Activated naive CD4-positive, alpha-beta T cell treated with anti-CD3 and anti-CD28 coated beads, Interleukin-2, amount 10 ng/mL, durations not matched to agents 7 days and 5 days (primary cell): Measurements from ENCODE around the gene CHST9.

Experiments used
- CTCF ChIA-PET: fragments of 350-600 bp; sonication (Branson Sonifier 250); formaldehyde crosslinking; loops from one replicate; lab custom pipeline; 2021; ENCODE audit warnings: antibody characterized with exemption; lab: Charles Lee
- DNase-seq: peaks from one replicate; pipeline ENCODE4 v3.0.0-alpha.2; 2020
- H3K27ac Mint-ChIP-seq: one replicate; pipeline ENCODE4 v1.8.0; 2021; ENCODE audit warnings: mild to moderate bottlenecking, moderate library complexity, mixed read lengths
- H3K27me3 Mint-ChIP-seq: one replicate; pipeline ENCODE4 v1.8.0; 2021; ENCODE audit warnings: mild to moderate bottlenecking, mixed read lengths
- H3K36me3 Mint-ChIP-seq: one replicate; pipeline ENCODE4 v1.8.0; 2021; ENCODE audit warnings: mixed read lengths
- H3K4me1 Mint-ChIP-seq: one replicate; pipeline ENCODE4 v1.8.0; 2021; ENCODE audit warnings: mixed read lengths
- H3K4me3 Mint-ChIP-seq: one replicate; pipeline ENCODE4 v1.8.0; 2021; ENCODE audit warnings: mild to moderate bottlenecking, moderate library complexity, mixed read lengths
- H3K9me3 Mint-ChIP-seq: one replicate; pipeline ENCODE4 v1.8.0; 2021; ENCODE audit warnings: mixed read lengths

CHST9 gene

DNA sequence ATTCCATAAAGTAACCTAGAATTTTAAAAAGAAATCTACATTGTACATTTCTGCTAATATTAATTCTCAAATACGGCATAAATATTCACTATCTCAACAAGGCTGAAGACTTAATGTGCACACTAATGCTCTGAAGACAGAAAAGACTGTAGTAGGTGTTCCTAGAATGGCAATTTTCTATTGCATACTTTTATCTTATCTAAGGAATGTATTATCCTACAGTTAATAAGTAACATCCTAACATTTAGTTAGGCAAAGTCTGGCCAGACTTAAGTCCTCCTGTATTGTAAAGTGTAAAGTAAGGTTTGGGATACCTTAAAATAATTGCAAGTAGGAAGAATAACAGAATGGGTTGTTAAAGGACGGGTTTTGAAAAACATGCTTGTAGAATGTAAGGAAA lies 42.2 kb downstream of the CHST9 start:
- Mint-ChIP-seq H3K27me3 (no peaks in the 10 kb centered on the region), H3K4me3 (no peak overlapping the region), H3K4me1 (no peaks in the 10 kb centered on the region), H3K36me3 (no peaks in the 10 kb centered on the region), H3K27ac (no peak overlapping the region), H3K9me3 (peaks cover 8% of the 10 kb centered on the region)
- CTCF ChIA-PET = no interaction called here
- DNase-seq = no peak

GRCh38 chr18:27141876-27142275 lies 43.2 kb downstream of the CHST9 start:
- DNase-seq = no peak
- CTCF ChIA-PET = no interaction called here
- H3K36me3 Mint-ChIP-seq = no peaks in the 10 kb centered on the region
- no peak overlapping the region for H3K4me3 Mint-ChIP-seq
- H3K4me1 Mint-ChIP-seq = no peaks in the 10 kb centered on the region
- no peak overlapping the region for H3K27ac Mint-ChIP-seq
- peaks cover 3% of the 10 kb centered on the region for H3K9me3 Mint-ChIP-seq
- no peaks in the 10 kb centered on the region for H3K27me3 Mint-ChIP-seq

GRCh38 chr18:27138079-27138478 lies 47.0 kb downstream of the CHST9 start:
- H3K36me3 Mint-ChIP-seq = no peaks in the 10 kb centered on the region
- peaks cover 3% of the 10 kb centered on the region for H3K9me3 Mint-ChIP-seq

DNA sequence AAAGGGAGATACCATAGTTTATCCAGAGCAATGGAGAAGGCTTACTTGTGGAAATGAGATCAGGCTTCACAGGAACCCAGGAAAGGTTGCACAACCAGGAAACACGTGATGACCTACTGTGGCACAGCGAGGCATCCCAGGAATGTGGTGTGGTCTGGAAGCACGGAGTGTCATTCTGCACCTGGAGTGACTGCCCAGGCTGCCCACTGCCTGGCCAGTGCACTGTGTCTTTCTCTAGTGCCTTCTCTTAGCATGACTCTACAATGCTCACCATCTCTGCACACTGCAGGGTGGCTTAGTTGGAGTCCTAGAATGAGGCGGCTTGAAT lies 48.9 kb downstream of the CHST9 start:
- Mint-ChIP-seq H3K4me3 (no peak overlapping the region), H3K36me3 (no peaks in the 10 kb centered on the region), H3K27me3 (no peaks in the 10 kb centered on the region), H3K4me1 (no peaks in the 10 kb centered on the region), H3K9me3 (peaks cover 5% of the 10 kb centered on the region), H3K27ac (no peak overlapping the region)
- DNase-seq = no peak
- CTCF ChIA-PET = no interaction called here

More at GRCh38 chr18:27138079-27138478, 47.0 kb downstream of the CHST9 start:
- DNase-seq = no peak
- H3K4me1 Mint-ChIP-seq = no peaks in the 10 kb centered on the region
- CTCF ChIA-PET = no interaction called here
- H3K27ac Mint-ChIP-seq = no peak overlapping the region
- H3K4me3 Mint-ChIP-seq = no peak overlapping the region
- no peaks in the 10 kb centered on the region for H3K27me3 Mint-ChIP-seq

GRCh38 chr18:27135504-27136207 lies 49.5 kb downstream of the CHST9 start:
- Mint-ChIP-seq H3K27ac (no peak overlapping the region), H3K9me3 (peaks cover 5% of the 10 kb centered on the region), H3K4me3 (no peak overlapping the region), H3K4me1 (no peaks in the 10 kb centered on the region), H3K36me3 (no peaks in the 10 kb centered on the region), H3K27me3 (no peaks in the 10 kb centered on the region)
- no peak for DNase-seq
- CTCF ChIA-PET = no interaction called here

DNA sequence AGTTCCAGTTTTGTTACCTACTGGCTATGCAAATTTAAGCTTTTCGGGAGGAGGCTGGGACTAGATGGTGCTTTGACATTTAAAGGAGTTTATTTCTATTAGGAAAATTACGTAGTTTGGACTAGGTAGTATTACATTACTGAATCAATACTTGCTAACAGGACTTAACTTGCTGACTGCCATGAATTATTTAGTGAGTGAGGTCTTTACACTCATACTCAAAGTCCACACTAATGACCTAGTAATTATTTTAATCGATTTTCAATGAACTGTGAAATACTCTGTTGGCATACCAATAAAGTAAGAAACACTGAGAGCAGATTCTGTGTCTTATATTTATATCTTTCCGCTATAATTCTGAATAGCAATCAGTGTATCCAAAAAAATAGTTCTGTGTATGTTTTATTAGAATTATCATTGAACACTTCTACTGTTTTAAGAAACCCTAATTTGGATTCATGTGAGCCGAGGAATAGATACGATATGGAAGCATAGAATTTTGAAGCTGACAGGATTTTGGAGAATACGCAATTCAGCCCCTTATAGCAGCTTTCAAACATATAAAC lies 55.0 kb downstream of the CHST9 start:
- H3K36me3 Mint-ChIP-seq = no peaks in the 10 kb centered on the region
- H3K4me3 Mint-ChIP-seq = no peak overlapping the region
- no peaks in the 10 kb centered on the region for H3K4me1 Mint-ChIP-seq
- no peak overlapping the region for H3K27ac Mint-ChIP-seq
- CTCF ChIA-PET = no interaction called here
- no peaks in the 10 kb centered on the region for H3K27me3 Mint-ChIP-seq
- no peak for DNase-seq
- peaks cover 5% of the 10 kb centered on the region for H3K9me3 Mint-ChIP-seq

- CTCF ChIA-PET = no interaction called here
- H3K36me3 Mint-ChIP-seq = no peaks in the 10 kb centered on the region
- no peak overlapping the region for H3K4me3 Mint-ChIP-seq
- H3K4me1 Mint-ChIP-seq = no peaks in the 10 kb centered on the region
- H3K27ac Mint-ChIP-seq = no peak overlapping the region
- H3K27me3 Mint-ChIP-seq = no peaks in the 10 kb centered on the region
- no peak for DNase-seq
- no peaks in the 10 kb centered on the region for H3K9me3 Mint-ChIP-seq
Observed at GRCh38 chr18:27124196-27124595, 60.9 kb downstream of the CHST9 start.

DNA sequence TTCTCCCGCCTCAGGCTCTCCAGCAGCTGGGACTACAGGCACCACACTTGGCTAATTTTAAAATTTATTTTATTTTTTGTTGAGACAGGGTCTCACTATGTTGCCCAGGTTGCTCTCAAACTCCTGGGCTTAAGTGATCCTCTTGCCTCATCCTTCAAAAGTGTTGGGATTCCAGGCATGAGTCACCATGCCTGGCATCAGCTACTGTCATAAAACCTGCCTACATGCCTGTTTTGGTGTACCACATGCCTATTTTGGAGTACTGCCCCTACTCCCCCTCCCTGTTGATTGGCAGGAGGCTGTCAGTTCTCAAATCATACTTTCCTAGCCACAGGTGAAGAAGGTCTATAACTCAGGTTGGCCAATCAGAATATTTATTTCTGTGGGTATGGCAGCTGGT lies 64.0 kb downstream of the CHST9 start:
- no peaks in the 10 kb centered on the region for H3K36me3 Mint-ChIP-seq
- CTCF ChIA-PET = no interaction called here
- no peaks in the 10 kb centered on the region for H3K27me3 Mint-ChIP-seq
- H3K4me1 Mint-ChIP-seq = no peaks in the 10 kb centered on the region
- H3K27ac Mint-ChIP-seq = no peak overlapping the region
- no peaks in the 10 kb centered on the region for H3K9me3 Mint-ChIP-seq
- H3K4me3 Mint-ChIP-seq = no peak overlapping the region
- DNase-seq = no peak

GRCh38 chr18:27120246-27120645 lies 64.9 kb downstream of the CHST9 start:
- H3K36me3 Mint-ChIP-seq = no peaks in the 10 kb centered on the region
- no peaks in the 10 kb centered on the region for H3K27me3 Mint-ChIP-seq
- CTCF ChIA-PET = no interaction called here
- no peaks in the 10 kb centered on the region for H3K9me3 Mint-ChIP-seq
- H3K27ac Mint-ChIP-seq = no peak overlapping the region
- no peaks in the 10 kb centered on the region for H3K4me1 Mint-ChIP-seq
- H3K4me3 Mint-ChIP-seq = no peak overlapping the region
- no peak for DNase-seq

- CTCF ChIA-PET = no interaction called here
- Mint-ChIP-seq H3K36me3 (no peaks in the 10 kb centered on the region), H3K27ac (no peak overlapping the region), H3K4me3 (no peak overlapping the region), H3K27me3 (no peaks in the 10 kb centered on the region), H3K4me1 (no peaks in the 10 kb centered on the region), H3K9me3 (no peaks in the 10 kb centered on the region)
- DNase-seq = no peak
Observed at GRCh38 chr18:27118973-27119372, 66.1 kb downstream of the CHST9 start.

- CTCF ChIA-PET = no interaction called here
- no peak overlapping the region for H3K27ac Mint-ChIP-seq
Observed at GRCh38 chr18:27114842-27115241, 70.3 kb downstream of the CHST9 start.

DNA sequence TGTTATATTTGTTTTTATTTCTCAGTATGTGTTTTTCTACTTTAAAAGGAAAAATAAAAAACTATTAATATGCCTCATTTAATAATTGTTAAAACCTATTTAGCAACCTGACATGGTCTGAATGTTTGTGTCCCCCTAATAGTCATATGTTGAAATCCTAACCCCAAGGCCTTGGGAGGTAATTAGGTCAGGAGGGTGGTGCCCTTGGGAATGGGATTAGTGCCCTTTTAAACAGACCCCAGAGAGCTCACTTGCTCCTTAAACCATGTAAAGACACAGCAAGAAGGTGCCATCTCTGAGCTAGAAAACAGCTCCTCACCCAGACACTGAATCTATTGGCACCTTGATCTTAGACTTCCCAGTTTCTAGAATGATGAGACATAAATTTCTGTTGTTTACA lies 71.8 kb downstream of the CHST9 start:
- H3K4me1 Mint-ChIP-seq = no peaks in the 10 kb centered on the region
- H3K27ac Mint-ChIP-seq = no peak overlapping the region
- DNase-seq = no peak
- H3K4me3 Mint-ChIP-seq = no peak overlapping the region
- CTCF ChIA-PET = no interaction called here
- no peaks in the 10 kb centered on the region for H3K27me3 Mint-ChIP-seq
- H3K9me3 Mint-ChIP-seq = no peaks in the 10 kb centered on the region
- no peaks in the 10 kb centered on the region for H3K36me3 Mint-ChIP-seq

More at GRCh38 chr18:27114842-27115241, 70.3 kb downstream of the CHST9 start:
- Mint-ChIP-seq H3K4me3 (no peak overlapping the region), H3K27me3 (no peaks in the 10 kb centered on the region), H3K36me3 (no peaks in the 10 kb centered on the region), H3K4me1 (no peaks in the 10 kb centered on the region), H3K9me3 (no peaks in the 10 kb centered on the region)
- no peak for DNase-seq

GRCh38 chr18:27110319-27110718 lies 74.8 kb downstream of the CHST9 start:
- no peak for DNase-seq
- H3K9me3 Mint-ChIP-seq = no peaks in the 10 kb centered on the region
- no peaks in the 10 kb centered on the region for H3K36me3 Mint-ChIP-seq
- CTCF ChIA-PET = no interaction called here
- H3K4me1 Mint-ChIP-seq = no peaks in the 10 kb centered on the region
- no peak overlapping the region for H3K4me3 Mint-ChIP-seq
- H3K27ac Mint-ChIP-seq = no peak overlapping the region
- H3K27me3 Mint-ChIP-seq = no peaks in the 10 kb centered on the region

GRCh38 chr18:27109451-27109850 lies 75.7 kb downstream of the CHST9 start:
- Mint-ChIP-seq H3K9me3 (no peaks in the 10 kb centered on the region), H3K27me3 (no peaks in the 10 kb centered on the region), H3K27ac (no peak overlapping the region), H3K36me3 (no peaks in the 10 kb centered on the region), H3K4me3 (no peak overlapping the region), H3K4me1 (no peaks in the 10 kb centered on the region)
- DNase-seq = no peak
- CTCF ChIA-PET = no interaction called here

DNA sequence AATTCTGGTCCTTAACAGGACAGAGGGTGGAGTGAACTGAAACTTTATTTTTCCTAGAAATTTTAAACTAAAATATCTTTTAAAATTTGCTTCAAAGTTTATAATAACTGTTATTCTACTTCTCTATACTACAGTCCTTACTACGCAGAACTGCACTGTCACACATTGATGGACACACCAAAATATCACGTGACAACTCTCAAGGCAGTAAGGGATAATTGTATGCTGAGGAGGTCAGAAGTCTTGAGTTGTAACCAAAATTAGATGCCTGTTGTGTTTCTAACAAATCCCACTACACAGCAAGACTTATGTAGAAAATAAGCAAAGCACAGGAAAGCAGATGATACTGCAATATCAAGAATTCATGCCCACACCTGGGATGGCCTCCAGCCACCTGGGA lies 76.3 kb downstream of the CHST9 start:
- no peaks in the 10 kb centered on the region for H3K4me1 Mint-ChIP-seq
- CTCF ChIA-PET = no interaction called here
- H3K27me3 Mint-ChIP-seq = no peaks in the 10 kb centered on the region
- no peak overlapping the region for H3K4me3 Mint-ChIP-seq
- no peaks in the 10 kb centered on the region for H3K36me3 Mint-ChIP-seq
- DNase-seq = no peak
- no peaks in the 10 kb centered on the region for H3K9me3 Mint-ChIP-seq
- H3K27ac Mint-ChIP-seq = no peak overlapping the region
